ENCODE results near the gene MTRF1.

- TF ChIP-seq EP300 (IDR thresholded peaks at IDR 0.05; ENCODE audit: borderline replicate concordance) (no peak), NFIC (IDR thresholded peaks at IDR 0.05) (no peak), MAX (IDR thresholded peaks at IDR 0.05) (no peak), RAD21 (IDR thresholded peaks at IDR 0.05; ENCODE audit: low read depth) (no peak), ZBTB7A (IDR thresholded peaks at IDR 0.05; ENCODE audit: low read depth) (no peak), CEBPB (IDR thresholded peaks at IDR 0.05) (no peak), EGR1 (IDR thresholded peaks at IDR 0.05) (no peak)
Observed at GRCh38 chr13:41296879-41297646, 33.7 kb upstream of the MTRF1 start.
